OCI-LY1 (cell line): Measurements from ENCODE around the gene ENTPD8.

Source experiments
- EZH2 ChIP-seq: fragments of 200-600 bp; sonication (generic), shearing (Covaris generic); IDR thresholded peaks from 2 replicates; pipeline ENCODE4 v1.8.0; 2017; ENCODE audit warnings: borderline replicate concordance, mixed run types, mild to moderate bottlenecking, antibody characterized with exemption, low read length, moderate library complexity, mixed read lengths
- TF ChIP-seq, protein P1 (sequence below): fragments of 200-600 bp; sonication (generic), shearing (Covaris generic); IDR thresholded peaks from 2 replicates; pipeline ENCODE4 v1.5.1; 2017; ENCODE audit warnings: mild to moderate bottlenecking, antibody characterized with exemption, low read length, moderate library complexity, mixed read lengths

DNA sequence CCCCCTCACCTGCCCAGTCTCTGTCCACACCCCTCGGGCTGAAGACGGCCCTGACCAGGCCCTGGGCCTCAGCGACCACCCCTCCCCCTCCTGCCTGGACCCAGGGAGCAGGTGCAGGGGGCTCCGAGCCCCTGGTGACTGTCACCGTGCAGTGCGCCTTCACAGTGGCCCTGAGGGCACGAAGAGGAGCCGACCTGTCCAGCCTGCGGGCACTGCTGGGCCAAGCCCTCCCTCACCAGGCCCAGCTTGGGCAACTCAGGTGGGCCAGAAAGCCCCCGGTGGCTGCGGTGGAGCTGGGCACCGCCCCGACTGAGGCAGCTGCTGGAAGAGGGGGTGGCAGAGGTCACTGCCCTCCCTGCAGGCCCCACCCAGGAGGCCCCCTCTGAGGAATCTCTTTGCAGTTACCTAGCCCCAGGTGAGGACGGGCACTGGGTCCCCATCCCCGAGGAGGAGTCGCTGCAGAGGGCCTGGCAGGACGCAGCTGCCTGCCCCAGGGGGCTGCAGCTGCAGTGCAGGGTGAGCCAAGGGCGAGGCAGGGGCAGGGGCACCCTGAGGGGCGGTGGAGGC is 7.7 kb downstream of the ENTPD8 start:
- TF ChIP-seq, protein P1, sequence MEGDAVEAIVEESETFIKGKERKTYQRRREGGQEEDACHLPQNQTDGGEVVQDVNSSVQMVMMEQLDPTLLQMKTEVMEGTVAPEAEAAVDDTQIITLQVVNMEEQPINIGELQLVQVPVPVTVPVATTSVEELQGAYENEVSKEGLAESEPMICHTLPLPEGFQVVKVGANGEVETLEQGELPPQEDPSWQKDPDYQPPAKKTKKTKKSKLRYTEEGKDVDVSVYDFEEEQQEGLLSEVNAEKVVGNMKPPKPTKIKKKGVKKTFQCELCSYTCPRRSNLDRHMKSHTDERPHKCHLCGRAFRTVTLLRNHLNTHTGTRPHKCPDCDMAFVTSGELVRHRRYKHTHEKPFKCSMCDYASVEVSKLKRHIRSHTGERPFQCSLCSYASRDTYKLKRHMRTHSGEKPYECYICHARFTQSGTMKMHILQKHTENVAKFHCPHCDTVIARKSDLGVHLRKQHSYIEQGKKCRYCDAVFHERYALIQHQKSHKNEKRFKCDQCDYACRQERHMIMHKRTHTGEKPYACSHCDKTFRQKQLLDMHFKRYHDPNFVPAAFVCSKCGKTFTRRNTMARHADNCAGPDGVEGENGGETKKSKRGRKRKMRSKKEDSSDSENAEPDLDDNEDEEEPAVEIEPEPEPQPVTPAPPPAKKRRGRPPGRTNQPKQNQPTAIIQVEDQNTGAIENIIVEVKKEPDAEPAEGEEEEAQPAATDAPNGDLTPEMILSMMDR: no peak
- no peak for TF ChIP-seq EZH2
